Astrocyte of the cerebellum (primary cell): Measurements from ENCODE around the gene DVL1.

Source experiments
- DNase-seq: peaks from one replicate; pipeline ENCODE4 v3.0.0-alpha.2; 2011; ENCODE audit warnings: low read depth
- H3K4me3 ChIP-seq: 2 replicates; pipeline ENCODE4 v1.5.1; 2011; ENCODE audit warnings: mild to moderate bottlenecking, low read depth, low read length, moderate library complexity
- in situ Hi-C: cut with HindIII; loops from 2 replicates; pipeline ENCODE4 v1.10.0; 2017; ENCODE audit warnings: low sequenced_read_pairs
- TF ChIP-seq, protein P1 (sequence below): IDR thresholded peaks from 2 replicates; pipeline ENCODE4 v1.5.1; 2012; ENCODE audit warnings: low read length, low read depth, moderate library complexity, mild to moderate bottlenecking; ENCODE audit errors: missing control alignments

The DVL1 gene

GRCh38 chr1:1332774-1333480 lies 16.3 kb downstream of the DVL1 start:
- H3K4me3 ChIP-seq, result no peak overlapping the region
- TF ChIP-seq, protein P1, sequence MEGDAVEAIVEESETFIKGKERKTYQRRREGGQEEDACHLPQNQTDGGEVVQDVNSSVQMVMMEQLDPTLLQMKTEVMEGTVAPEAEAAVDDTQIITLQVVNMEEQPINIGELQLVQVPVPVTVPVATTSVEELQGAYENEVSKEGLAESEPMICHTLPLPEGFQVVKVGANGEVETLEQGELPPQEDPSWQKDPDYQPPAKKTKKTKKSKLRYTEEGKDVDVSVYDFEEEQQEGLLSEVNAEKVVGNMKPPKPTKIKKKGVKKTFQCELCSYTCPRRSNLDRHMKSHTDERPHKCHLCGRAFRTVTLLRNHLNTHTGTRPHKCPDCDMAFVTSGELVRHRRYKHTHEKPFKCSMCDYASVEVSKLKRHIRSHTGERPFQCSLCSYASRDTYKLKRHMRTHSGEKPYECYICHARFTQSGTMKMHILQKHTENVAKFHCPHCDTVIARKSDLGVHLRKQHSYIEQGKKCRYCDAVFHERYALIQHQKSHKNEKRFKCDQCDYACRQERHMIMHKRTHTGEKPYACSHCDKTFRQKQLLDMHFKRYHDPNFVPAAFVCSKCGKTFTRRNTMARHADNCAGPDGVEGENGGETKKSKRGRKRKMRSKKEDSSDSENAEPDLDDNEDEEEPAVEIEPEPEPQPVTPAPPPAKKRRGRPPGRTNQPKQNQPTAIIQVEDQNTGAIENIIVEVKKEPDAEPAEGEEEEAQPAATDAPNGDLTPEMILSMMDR, result no peak
- no peak for DNase-seq
- in situ Hi-C loops, result no loop called here

- H3K4me3 ChIP-seq, result no peak overlapping the region
- DNase-seq, result no peak
- in situ Hi-C loops, result no loop called here
- TF ChIP-seq, protein P1, result no peak
Observed at GRCh38 chr1:1332031-1332755, 17.0 kb downstream of the DVL1 start.

DNA sequence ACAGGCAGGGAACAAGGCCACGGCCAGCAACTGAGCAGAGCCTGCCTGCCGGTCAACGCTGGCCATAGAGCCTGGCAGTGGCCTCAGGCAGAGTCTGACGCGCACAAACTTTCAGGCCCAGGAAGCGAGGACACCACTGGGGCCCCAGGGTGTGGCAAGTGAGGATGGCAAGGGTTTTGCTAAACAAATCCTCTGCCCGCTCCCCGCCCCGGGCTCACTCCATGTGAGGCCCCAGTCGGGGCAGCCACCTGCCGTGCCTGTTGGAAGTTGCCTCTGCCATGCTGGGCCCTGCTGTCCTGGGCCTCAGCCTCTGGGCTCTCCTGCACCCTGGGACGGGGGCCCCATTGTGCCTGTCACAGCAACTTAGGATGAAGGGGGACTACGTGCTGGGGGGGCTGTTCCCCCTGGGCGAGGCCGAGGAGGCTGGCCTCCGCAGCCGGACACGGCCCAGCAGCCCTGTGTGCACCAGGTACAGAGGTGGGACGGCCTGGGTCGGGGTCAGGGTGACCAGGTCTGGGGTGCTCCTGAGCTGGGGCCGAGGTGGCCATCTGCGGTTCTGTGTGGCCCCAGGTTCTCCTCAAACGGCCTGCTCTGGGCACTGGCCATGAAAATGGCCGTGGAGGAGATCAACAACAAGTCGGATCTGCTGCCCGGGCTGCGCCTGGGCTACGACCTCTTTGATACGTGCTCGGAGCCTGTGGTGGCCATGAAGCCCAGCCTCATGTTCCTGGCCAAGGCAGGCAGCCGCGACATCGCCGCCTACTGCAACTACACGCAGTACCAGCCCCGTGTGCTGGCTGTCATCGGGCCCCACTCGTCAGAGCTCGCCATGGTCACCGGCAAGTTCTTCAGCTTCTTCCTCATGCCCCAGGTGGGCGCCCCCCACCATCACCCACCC lies 17.9 kb downstream of the DVL1 start, which contains the start of gene TAS1R3:
TSS of gene TAS1R3 (plus strand) at position 213 of the 898 bp plus-strand sequence. CDS start at position 279, 66 bp downstream.
- in situ Hi-C loops, result no loop called here
- no peak within 1 kb of the TSS for H3K4me3 ChIP-seq
- DNase-seq, result no peak
- TF ChIP-seq, protein P1, result no peak

- H3K4me3 ChIP-seq, result no peak overlapping the region
- TF ChIP-seq, protein P1, result no peak
- DNase-seq, result no peak
- in situ Hi-C loops, result no loop called here
Observed at GRCh38 chr1:1330366-1331067, 18.7 kb downstream of the DVL1 start.

DNA sequence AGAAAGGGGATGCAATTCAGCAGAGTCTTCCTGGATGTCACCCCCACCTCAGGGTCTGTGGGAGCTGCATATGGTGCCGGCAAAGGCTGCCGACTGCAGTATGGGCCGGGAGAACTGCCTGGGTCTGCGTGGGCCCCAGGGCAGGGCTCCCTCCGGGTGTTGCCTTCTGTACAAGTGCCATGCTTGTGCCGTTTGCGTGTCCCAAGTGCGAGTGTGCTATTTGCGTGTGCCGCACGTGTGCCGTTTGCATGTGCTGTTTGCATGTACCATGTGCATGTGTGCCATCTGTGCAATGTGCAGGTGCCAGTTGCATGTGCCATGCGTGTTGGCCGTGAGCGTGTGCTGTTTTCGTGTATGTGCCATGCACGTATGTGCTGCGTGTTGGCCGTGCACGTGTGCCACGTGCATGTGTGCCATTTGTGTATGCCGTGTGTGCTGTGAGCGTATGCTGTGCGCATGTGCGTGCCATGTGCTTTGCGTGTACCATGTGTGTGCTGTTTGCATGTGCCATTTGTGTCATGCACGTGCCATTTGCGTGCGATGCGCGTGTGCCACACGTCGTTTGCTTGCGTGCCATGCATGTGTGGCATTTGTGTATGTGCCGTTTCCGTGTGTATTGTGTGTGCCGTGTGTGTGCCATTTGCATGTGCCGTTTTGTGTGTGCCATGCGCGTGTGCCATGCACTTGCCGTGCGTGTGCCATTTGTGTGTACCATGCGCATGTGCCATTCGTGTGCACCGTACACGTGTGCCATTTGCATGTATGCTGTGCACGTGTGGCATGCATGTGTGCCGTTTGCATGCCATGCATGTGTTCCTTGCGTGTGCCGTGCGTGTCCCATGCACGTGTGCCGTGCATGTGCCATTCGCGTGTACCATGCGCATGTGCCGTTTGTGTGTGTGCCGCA lies 19.7 kb downstream of the DVL1 start:
- TF ChIP-seq, protein P1, result no peak
- in situ Hi-C loops, result no loop called here
- no peak for DNase-seq
- H3K4me3 ChIP-seq, result no peak overlapping the region
